Tibial nerve (tissue), 4 donors: Measurements from ENCODE around the gene ABLIM2.

Experiments used
- CTCF ChIP-seq, 5 experiments: fragments of 200-600 bp in 3 of 5; fragments of 450-650 bp in 2 of 5; sonication (generic) in 3 of 5; IDR thresholded peaks; one replicate each; pipeline ENCODE4 v1.5.1; 2016 to 2019; ENCODE audit warnings: antibody characterized with exemption in 5 of 5, mild to moderate bottlenecking in 3 of 5, moderate library complexity in 2 of 5
- EP300 ChIP-seq, 2 donors: sonication (generic); formaldehyde crosslinking; IDR thresholded peaks; one replicate each; pipeline ENCODE4 v1.6.1; 2017; ENCODE audit warnings: antibody characterized with exemption in 2 of 2, mild to moderate bottlenecking in 1 of 2
- POLR2A ChIP-seq, 2 donors: fragments of 450-650 bp; IDR thresholded peaks; one replicate each; pipeline ENCODE4 v1.6.1; 2017; ENCODE audit warnings: antibody characterized with exemption in 2 of 2, mild to moderate bottlenecking in 2 of 2, moderate library complexity in 2 of 2

- TF ChIP-seq CTCF (IDR thresholded peaks at IDR 0.05) = no peak
- TF ChIP-seq EP300 (IDR thresholded peaks at IDR 0.05) = no peak
- no peak for TF ChIP-seq POLR2A (IDR thresholded peaks at IDR 0.05)
These were observed 11.2 kb downstream of the ABLIM2 start for GRCh38 chr4:8147231-8147970.
